Activated effector memory CD4-positive, alpha-beta T cell treated with anti-CD3 and anti-CD28 coated beads, Interleukin-2, amount 50 U/mL, for 16 hours (primary cell): ENCODE measurements around the gene CCDC18.
"Not testable (repeated sequence)": the region's sequence is repeated elsewhere in the genome, so short reads cannot be mapped to it uniquely, and the experiment has no call there.

Source experiments
- DNase-seq: peaks from one replicate; pipeline ENCODE4 v3.0.0-alpha.2; 2020

The CCDC18 gene

GRCh38 chr1:93178418-93178817 lies 2.1 kb upstream of the CCDC18 start:
- no peak for DNase-seq

DNA sequence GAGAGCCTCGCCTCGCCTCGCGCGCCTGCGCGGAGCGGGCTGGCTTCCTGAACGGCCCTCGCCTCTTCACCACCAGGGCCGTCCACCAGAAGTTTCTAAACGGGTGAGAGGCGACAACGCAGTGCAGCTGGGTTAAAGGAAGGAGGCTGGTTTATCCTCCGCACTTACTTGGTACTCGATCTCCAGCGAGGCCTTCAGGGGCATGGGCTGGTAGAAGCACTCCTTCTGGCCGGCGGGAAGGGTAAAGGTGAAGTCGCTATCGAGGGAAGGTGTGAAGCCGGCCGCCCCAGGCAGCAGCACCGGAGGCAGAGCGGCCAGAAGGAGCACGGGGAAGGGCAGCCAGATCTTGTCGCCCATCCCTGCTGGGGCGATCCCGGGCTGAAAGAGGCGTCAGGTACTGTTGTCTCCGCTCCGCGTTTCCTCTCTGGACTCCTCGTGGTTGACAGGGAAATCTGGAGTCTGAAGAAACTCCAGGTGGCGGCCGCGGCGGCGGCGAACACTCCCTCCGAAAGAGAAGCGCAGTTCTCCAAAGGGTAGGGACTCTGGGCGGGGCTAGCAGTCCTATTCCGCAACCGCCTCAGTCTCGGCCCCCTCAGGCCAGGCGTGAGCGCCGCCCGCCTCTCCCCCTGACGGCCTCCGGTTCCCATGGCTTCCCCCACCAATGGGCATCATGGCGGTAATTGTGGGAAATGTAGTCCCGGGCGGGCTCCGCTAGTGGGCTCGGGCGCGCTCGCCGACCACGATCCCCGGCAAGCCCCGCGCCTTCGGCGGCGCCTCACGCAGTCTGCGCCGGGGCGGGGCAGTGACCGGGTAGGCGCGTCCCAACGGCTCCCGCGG lies 420 bp upstream of the CCDC18 start, which contains the start of gene TMED5:
TMED5 (minus strand) TSS at position 528 of the 837 bp plus-strand sequence; CDS start at position 357, 171 bp downstream.
- DNase-seq, result peak; percentile 98

DNA sequence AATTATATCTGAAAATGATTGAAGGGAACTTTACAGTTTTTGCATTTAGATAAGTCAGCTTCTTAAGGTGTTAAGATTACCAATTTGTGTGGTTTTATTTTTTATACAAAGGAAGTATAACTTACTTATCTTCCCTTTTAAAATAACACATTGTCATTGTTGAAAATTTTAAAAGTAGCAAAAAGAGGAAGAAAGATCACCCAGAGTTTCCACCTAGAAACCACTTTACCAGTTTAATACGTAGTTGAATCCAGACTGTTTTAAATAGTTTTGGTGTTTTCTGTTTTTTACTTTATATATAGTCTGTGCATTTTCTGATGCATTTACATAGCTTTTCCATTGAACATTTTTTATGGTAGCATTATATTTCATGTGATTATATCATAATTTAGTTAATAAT lies 6.1 kb downstream of the CCDC18 start:
- no peak for DNase-seq

GRCh38 chr1:93190432-93190831 lies 9.9 kb downstream of the CCDC18 start:
- DNase-seq, result no peak

- DNase-seq, result no peak
Measured at GRCh38 chr1:93194231-93194990, 13.9 kb downstream of the CCDC18 start.

- DNase-seq, result no peak
Measured at GRCh38 chr1:93196591-93196990, 16.1 kb downstream of the CCDC18 start.

GRCh38 chr1:93199150-93199549 lies 18.6 kb downstream of the CCDC18 start:
- no peak for DNase-seq

- DNase-seq, result no peak
Measured at GRCh38 chr1:93200086-93200620, 19.6 kb downstream of the CCDC18 start.

DNA sequence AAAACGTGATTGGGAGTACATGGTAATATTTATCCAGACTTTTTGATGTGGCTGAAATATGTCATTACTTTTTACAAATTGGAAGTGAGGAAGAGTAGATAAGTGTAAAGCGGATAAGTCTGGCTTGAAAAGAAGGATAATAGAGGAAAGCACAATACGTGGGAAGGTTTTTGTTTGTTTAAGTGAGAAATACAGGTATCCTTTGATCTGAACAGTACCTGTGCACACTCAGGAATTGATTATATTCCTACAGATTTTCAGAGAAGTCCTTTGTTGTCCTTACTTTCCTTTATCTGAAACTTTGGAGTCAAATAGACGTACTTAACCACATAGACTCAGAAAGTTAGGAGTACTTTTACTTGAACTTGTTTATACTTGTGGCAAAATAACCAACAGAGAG lies 20.2 kb downstream of the CCDC18 start:
- no peak for DNase-seq

- DNase-seq, result no peak
Measured at GRCh38 chr1:93205892-93206566, 25.5 kb downstream of the CCDC18 start.

GRCh38 chr1:93206567-93206954 lies 26.0 kb downstream of the CCDC18 start:
- no peak for DNase-seq

- no peak for DNase-seq
Measured at GRCh38 chr1:93207211-93207610, 26.7 kb downstream of the CCDC18 start.

DNA sequence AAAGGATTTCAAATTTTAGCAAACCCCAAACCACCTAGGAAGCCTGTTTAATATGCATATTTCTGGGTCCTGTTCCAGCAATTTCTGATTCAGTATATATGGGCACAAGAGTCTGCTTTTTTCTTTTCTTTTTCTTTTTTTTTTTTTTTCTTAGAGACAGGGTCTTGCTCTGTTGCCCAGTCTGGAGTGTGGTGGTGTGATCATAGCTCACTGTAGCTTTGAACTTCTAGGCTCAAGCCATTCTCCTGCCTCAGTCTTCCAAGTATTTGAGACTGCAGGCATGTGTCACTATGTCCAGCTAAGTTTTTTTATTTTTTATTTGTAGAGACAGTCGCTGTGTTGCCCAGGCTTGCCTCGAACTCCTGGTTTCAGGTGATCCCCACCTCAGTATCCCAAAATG lies 34.8 kb downstream of the CCDC18 start:
- DNase-seq, result no peak

DNA sequence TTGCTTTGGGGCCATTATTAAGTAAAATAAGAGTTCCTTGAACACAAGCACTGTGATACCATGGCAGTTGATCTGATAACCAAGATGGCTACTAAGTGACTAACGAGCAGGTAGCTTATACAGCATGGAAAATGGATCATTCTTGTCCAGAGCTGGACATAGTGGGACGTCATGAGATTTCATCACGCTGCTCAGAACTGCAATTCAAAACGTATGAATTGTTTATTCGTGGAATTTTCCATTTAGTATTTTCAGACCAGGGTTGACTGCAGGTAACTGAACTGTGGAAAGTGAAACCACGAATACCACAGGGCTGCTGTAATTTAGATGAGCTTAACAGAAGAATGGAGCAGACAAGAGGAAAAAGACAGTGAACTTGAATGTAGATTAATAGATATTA lies 38.9 kb downstream of the CCDC18 start:
- DNase-seq, result no peak

DNA sequence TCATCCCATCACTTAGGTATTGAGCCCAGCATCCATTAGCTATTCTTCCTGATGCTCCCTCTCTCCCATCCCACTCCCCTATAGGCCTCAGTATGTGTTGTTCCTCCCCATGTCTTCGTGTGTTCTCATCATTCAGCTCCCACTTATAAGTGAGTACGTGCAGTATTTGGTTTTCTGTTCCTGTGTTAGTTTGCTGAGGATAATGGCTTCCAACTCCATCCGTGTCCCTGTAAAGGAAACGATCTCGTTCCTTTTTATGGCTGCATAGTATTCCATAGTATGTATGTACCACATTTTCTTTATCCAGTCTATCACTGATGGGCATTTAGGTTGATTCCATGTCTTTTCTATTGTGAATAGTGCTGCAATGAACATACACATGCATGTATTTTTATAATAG lies 40.2 kb downstream of the CCDC18 start:
- not testable (repeated sequence) for DNase-seq

GRCh38 chr1:93221913-93222312 lies 41.4 kb downstream of the CCDC18 start:
- no peak for DNase-seq

GRCh38 chr1:93223023-93223675 lies 42.6 kb downstream of the CCDC18 start:
- no peak for DNase-seq

GRCh38 chr1:93235261-93235660 lies 54.7 kb downstream of the CCDC18 start:
- no peak for DNase-seq

DNA sequence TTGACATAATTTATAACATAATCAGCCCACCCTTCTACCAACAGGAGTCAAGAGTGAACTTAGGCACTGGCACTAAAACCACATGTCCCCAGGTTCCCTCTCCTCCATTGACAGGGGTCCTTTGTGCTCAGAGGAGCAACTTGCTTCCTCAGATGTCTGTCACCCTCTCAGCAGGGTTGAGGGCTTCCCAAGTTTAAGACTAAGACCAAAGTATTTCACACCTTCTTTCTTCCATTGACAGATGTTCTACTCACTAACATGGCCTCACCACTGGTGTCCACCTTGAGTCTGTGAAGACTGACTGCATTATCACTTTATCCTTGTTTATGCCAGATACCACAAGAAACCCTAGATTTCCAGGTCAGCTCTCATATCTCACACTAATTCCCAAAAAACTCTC lies 56.5 kb downstream of the CCDC18 start:
- DNase-seq, result no peak

DNA sequence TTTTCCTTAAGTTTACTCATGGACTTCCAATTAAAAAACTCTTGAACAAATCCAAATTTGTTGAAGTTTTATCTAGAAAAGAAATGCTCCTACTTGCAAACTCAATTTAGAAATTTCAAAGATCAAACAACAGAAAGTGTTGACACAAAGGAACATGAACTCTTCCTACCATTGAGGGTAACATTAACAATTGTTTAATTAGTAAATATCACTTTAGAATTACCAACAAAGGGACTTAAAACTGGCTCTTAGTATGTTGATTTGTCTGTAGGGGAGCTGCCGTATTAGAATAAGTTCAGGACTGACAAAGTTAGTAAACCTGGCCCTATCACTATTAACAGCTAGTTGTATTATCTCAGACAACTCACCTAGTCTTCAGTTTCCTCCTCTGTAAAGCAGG lies 57.9 kb downstream of the CCDC18 start:
- DNase-seq, result no peak

DNA sequence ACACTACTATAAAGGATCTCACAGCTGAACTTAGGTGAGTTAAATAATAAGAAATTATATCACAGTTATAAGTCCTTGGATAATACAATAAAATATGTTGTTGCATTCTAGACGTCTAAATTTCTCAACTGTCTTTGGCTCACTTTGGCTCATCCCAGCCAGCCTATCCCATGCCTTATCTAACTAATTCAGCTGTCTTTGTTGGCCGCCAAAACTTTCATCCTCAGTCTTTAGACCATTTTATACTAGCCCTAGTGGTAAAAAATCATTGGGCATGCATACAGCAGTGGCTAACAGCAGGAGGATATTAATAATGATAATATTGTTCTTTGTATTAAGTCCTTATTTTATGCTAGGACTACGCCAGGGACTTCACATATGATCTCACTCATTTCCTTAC lies 59.3 kb downstream of the CCDC18 start:
- no peak for DNase-seq

- DNase-seq, result not testable (repeated sequence)
Measured at GRCh38 chr1:93243233-93243632, 62.7 kb downstream of the CCDC18 start.
